LNCaP clone FGC (cell line): ENCODE results near the gene CDC42EP3.

Experiments
- DNase-seq: peaks from one replicate; pipeline ENCODE4 v3.0.0-alpha.2; 2011; ENCODE audit warnings: low read depth
- H3K4me3 ChIP-seq: 2 replicates; pipeline ENCODE4 v1.5.1; 2011; ENCODE audit warnings: mild to moderate bottlenecking, low read depth, low read length, control low read depth
- TF ChIP-seq, protein P1 (sequence below): IDR thresholded peaks from 2 replicates; pipeline ENCODE4 v1.5.1; 2012; ENCODE audit warnings: mild to moderate bottlenecking; ENCODE audit not compliant: control insufficient read depth, insufficient read depth; ENCODE audit errors: extremely low read depth

CDC42EP3 gene

DNA sequence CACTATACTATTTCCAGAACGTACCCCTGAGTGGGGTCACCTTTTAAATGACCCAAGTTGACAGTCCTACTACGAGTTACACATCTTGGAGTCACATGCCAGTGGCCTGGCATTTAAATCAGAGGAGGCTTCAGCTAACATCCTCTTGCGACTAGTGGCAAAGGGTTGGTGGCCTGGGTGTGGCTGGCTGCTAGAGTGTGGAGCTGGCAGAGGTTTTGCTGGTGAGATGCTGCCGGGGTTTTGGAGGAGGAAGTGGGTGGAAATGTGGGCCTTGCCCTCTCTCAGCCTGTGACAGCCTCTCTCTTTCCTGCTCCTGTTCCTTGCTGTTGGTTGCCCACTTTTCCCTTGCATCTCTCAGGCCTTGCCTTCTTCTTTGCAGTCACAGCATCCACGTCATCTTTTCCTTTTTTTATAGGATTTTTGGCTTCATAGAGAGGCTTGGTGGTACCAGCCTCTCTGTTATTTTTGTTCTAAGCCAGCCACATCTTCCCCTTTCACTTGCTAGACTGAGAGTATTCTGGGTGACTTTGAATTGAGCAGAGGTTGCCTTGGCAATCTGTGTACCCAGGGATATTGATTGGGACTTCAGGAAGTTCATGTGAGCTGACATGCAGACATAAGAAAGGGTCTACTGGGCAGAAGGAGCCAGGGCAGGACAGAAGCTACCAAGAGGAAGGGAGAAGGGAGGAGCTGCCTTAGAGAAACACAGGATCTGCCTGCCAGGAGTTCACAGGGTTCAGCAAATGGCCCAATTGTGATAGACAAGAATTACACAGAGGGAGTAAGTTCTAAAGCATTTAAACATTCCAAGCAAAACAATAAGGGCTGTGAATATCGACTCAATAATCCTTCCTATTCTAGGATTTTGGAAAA is 55.4 kb downstream of the CDC42EP3 start:
- DNase-seq, result no peak
- no peak overlapping the region for H3K4me3 ChIP-seq
- TF ChIP-seq, protein P1, sequence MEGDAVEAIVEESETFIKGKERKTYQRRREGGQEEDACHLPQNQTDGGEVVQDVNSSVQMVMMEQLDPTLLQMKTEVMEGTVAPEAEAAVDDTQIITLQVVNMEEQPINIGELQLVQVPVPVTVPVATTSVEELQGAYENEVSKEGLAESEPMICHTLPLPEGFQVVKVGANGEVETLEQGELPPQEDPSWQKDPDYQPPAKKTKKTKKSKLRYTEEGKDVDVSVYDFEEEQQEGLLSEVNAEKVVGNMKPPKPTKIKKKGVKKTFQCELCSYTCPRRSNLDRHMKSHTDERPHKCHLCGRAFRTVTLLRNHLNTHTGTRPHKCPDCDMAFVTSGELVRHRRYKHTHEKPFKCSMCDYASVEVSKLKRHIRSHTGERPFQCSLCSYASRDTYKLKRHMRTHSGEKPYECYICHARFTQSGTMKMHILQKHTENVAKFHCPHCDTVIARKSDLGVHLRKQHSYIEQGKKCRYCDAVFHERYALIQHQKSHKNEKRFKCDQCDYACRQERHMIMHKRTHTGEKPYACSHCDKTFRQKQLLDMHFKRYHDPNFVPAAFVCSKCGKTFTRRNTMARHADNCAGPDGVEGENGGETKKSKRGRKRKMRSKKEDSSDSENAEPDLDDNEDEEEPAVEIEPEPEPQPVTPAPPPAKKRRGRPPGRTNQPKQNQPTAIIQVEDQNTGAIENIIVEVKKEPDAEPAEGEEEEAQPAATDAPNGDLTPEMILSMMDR, result no peak

GRCh38 chr2:37614061-37614738 is 57.2 kb downstream of the CDC42EP3 start:
- TF ChIP-seq, protein P1, result no peak
- DNase-seq, result no peak
- no peak overlapping the region for H3K4me3 ChIP-seq

DNA sequence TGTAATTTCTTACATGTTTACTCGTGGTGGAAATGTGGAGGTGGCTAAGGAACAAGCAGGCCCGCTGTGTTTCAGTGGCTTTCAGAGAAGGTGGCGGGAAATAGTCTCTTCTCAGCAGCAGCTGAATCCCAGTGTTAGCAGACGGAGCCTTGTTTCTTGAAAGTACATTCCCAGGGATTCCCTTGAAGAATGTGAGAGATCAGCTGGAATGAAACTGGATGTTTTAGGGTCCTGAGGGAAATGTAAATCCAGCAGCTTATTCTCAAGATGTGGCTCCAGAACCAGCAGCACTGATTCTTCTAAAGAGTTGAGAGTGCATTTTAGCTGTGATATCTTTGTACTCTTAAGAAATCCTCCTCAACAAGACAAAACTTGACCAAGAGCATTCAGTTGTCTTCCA is 59.1 kb downstream of the CDC42EP3 start:
- TF ChIP-seq, protein P1, result no peak
- no peak for DNase-seq
- H3K4me3 ChIP-seq, result no peak overlapping the region

- no peak overlapping the region for H3K4me3 ChIP-seq
- TF ChIP-seq, protein P1, result no peak
- peak; percentile 57 for DNase-seq
Observed at GRCh38 chr2:37610638-37611289, 60.7 kb downstream of the CDC42EP3 start.

DNA sequence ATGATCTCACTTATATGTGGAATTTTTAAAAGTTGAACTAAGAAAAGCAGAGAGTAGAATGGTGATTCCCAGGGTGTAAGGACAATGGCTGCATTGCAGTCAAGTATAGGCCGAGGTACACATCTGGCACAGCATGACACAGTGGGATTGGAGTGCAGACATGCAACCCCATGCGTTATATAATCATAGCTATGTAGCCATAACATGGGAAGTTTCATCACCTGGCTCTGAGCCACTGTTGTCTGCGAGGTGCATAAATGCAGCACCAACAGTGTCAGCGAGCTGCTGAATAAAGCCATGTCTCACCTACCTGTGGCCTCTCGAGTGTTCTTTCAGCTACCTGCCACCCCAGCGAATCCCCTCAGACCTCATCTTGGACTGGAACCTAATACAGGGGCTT is 61.7 kb downstream of the CDC42EP3 start:
- TF ChIP-seq, protein P1, result no peak
- H3K4me3 ChIP-seq, result no peak overlapping the region
- DNase-seq, result no peak

- TF ChIP-seq, protein P1, result no peak
- H3K4me3 ChIP-seq, result no peak overlapping the region
- no peak for DNase-seq
Observed at GRCh38 chr2:37604716-37605115, 66.7 kb downstream of the CDC42EP3 start.
